ENCODE data around the gene PLPP3.

The PLPP3 gene

DNA sequence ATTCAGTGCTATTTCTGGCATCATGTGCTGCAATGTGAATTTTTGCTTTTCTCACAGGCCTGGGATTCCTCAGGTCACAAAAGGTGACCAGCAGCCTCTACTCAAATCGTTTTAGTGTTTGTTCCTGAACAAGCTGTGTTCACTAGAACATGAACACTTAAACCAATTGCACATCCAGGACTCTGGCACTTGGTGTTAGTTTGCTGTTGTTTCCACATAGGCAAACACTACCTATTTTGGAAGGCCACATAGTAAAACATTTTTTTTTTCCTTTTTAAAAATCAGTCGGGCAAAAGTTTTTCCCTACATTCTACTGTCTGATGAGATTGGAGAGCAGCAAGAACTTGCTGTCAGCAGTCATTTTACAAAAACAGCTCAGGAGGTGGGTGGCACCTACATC, 83.2 kb downstream of the PLPP3 start:
- no peak for DNase-seq (ENCODE audit: low read depth)

DNA sequence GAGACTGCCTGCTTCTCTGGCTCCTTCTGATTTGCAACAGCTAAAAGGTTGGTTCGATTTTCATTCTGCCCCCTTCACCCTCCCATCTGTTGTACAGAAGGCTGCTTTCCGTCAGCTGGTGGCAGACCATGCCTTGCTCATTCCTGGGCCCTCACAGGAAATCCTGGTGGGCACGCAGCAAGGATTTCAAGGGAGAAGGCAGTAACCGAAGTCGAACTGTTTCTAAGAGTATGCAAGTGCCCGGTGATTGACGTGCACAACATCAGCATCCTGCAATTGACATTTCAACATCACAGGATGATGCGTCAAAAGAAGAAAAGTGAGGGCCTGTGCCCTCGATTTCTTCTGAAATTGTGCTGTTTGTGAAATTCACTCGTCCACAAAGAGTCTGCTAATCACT, 83.8 kb downstream of the PLPP3 start:
- no peak for DNase-seq (ENCODE audit: low read depth)

DNA sequence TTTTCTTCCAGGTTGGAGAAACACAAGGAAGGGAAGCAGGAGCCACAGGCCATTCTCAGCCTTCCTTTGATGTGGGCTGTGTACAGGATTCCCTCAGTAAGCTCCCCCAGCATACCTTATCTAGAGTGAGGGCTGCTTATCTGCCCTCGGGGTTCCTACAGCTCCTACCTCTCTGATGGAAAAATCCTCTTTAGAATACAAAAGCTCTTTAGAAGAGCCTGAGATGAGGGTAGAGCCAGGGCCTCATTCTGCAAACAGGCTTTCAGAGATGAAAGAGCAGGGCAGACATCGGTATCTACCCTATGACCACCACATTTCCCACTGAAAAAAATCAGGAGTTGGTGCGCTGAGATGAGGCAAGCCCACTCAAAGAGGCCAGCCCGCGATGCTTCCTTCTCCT, 85.1 kb downstream of the PLPP3 start:
- DNase-seq (ENCODE audit: low read depth), result no peak

DNA sequence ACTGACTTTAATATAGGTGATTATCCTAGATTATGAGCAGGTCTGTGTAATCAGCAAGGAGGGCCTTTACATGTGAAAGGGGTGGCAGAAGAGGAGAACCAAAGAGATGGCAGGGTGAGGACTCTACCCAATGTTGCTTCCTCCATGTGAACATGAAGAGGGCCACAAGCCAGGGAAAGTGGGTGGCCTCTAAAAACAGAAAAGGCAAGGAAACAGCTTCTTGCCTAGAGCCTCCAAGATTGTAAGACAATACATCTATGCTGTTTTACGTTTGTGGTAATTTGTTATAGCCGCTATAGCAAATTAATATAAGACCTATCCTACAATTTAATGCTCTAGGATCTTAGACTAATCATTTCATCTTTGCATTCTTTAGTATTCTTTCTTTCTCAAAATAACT, 85.5 kb downstream of the PLPP3 start:
- DNase-seq (ENCODE audit: low read depth), result no peak

DNA sequence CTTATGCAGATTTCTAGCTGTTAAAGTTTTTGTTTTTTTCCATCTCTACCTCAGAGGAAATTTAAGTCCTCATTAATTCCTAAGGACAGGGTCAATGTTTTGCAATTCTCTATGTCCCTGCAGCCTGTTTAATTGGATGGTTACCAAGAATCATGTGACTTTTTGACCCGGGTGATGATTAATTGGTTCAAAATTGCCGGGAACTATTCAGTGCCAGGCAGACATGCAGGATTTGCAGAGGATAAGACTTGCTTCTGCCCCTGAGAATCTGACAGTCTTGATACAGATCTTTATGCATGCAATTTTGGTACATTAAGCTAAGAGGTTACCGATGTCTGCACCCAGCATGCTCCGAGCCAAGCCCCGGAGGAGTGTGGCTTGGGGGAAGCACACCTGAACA, 87.9 kb downstream of the PLPP3 start:
- no peak for DNase-seq (ENCODE audit: low read depth)

DNA sequence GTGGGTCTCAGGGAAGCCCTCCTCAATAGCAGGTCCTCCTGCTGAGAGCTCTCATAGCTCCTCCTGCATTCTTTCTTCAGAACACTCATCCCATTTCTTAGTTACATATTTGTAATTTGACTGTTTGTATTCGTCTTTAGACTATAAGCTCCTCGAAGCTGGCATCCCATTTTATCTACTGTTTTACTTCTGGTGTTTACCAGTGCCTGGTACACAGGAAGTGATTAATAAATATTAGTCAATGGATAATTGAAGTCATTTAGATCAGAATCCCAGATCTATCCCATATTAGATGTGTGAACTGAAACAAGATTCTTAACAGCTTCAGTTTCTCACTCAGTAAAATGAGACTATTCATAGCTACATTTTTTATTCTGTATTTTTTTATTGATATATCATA, 88.7 kb downstream of the PLPP3 start:
- no peak for DNase-seq (ENCODE audit: low read depth)

DNA sequence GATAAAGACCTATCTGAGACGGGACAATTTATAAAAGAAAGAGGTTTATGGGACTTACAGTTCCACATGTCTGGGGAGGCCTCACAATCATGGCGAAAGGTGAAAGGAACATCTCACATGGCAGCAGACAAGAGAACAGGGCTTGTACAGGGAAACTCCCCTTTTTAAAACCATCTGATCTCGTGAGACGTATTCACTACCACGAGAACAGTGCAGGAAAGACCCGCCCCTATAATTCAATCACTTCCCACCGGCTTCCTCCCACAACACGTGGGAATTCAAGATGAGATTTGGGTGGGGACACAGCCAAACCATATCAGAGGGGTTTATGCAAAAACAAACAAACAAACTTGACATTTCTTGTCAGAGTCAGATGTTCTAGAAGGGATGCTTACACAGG, 89.7 kb downstream of the PLPP3 start:
- DNase-seq (ENCODE audit: low read depth), result no peak

DNA sequence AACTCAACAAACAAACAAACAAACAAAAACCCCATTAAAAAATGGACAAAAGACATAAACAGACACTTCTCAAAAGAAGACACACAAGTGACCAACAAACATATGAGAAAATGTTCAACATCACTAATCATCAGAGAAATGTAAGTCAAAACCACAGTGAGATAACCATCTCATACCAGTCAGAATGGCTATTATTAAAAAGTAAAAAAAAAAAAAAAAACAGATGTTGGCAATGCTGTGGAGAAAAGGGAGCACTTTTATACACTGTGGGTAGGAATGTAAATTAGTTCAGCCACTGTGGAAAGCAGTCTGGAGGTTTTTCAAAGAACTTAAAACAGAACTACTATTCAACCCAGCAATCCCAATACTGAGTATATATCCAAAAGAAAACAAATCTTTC, 94.7 kb downstream of the PLPP3 start:
- DNase-seq (ENCODE audit: low read depth), result no peak

DNA sequence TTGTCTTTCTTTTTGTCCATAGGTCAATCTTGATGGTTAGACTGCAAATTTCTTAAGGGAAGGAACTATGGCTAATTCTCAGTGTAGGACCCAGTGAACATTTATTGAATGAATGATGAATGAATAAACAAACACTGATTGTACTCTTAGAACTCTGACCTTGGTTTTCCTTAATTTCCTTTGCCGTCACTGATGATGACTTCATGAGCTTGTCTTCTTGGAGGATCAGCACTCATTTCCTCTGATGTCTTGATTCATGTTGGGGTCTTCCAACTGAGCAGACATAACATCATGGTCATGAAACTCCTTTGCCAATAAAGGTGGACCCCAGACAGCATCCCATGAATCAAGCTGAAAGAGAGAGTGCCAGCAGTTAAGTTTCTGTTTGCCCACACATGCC, 96.3 kb downstream of the PLPP3 start:
- no peak for DNase-seq (ENCODE audit: low read depth)

DNA sequence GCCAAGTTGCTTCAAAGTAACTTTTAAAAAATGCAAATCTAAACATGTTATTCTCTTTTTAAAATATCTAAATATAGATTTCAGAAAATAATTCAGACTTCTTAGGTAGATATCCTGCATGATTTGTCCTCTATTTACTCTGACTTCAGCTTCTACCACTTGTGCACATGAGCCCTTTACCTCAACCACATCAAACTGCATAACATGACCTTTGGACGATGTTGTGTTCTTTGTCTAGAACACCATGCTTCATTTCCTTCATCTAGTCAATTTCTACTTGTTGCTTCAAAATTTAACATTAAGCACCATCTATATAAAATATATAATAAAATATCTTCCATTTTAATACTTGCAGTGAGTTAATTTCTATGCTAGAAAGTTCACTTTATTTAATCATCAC, 96.9 kb downstream of the PLPP3 start:
- DNase-seq (ENCODE audit: low read depth), result no peak

DNA sequence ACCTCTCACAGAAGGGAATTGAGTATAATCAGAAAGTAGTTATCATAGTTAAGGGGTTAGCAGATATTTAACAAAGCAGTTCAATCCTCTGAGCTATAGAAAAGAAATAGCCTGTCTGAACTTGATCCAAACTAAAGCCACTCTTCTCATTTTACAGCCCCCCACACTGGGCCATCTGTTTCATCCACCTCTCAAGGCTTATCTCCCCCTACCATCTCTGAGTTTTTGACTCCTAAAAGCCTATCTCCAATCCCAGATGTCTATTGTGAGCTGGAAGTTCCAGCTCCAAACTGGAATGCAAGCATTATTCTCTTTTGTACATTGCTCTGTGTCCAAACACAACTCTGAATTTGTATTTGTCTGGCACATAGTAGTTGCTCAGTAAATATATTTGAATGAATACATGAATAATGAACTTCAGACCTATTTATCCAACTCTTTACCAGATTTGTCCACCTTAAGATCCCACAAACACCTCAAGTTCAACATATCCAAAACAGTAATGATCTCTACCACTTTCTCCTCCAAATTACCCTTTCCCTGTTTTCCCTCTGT, 98.1 kb downstream of the PLPP3 start:
- DNase-seq (ENCODE audit: low read depth), result no peak

DNA sequence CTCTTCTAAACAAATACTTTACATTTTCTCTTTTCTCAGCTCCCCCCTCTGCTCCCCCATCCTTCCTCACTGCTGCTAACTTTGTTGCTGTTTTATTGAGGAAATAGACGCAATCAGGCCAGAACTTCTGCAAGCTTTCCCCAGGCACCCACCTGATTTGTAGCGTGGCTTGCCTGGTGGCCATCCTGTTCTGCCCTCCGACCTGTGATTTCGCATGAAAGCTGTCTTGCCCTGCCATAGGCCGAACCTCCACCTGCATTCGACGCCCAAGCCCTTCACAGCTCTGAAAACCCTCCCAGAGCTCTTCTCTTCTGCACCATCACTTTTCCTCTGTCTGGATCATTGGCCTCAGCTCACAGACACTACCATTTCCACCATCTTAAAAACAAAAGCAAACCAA, 100.6 kb downstream of the PLPP3 start:
- DNase-seq (ENCODE audit: low read depth), result no peak

DNA sequence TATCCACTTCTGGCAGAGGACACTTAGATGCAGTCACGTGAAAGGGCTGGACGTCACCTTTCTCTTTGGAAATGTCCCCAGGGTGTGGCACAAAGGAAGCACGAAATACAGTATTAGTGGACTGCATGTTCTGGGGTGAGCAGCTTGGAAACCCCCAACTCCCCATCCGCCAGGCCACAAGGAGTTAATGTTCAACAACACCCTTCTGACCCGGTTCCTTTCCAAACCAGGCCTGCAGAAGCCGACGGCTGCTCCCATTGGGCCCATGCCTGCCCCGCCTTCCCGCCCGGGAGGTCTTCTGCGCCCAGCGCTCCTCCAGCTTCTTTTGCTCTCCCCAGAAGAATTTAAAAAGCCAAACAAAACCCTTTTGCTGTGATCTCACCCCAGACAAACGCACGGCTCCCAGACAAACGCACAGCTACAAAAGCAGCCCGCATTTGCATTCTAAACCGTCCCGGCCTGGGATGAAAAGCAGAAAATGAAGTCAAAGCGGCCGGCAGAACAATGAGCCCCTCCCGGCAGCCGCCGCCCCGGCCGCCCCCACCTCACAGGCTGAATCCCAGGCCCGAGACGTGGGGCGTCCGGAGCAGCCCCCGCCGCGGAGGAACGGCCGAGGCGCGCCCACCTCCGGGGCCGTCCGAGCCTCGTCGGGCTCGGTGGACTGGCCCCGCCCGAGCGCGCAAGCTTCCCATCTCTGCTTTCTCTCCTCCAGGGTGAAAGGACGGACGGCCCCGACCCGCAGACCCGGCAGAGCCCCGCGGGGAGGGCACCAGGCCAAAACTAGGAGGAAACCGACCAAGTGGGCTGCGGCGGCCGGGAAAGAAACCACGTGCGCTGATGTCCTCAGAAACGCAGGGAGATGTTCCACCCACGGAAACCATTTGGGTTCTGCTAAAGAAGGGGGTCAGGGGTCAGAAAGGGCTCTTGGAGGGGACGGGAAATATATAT, 101.9 kb downstream of the PLPP3 start:
- no peak for DNase-seq (ENCODE audit: low read depth)

DNA sequence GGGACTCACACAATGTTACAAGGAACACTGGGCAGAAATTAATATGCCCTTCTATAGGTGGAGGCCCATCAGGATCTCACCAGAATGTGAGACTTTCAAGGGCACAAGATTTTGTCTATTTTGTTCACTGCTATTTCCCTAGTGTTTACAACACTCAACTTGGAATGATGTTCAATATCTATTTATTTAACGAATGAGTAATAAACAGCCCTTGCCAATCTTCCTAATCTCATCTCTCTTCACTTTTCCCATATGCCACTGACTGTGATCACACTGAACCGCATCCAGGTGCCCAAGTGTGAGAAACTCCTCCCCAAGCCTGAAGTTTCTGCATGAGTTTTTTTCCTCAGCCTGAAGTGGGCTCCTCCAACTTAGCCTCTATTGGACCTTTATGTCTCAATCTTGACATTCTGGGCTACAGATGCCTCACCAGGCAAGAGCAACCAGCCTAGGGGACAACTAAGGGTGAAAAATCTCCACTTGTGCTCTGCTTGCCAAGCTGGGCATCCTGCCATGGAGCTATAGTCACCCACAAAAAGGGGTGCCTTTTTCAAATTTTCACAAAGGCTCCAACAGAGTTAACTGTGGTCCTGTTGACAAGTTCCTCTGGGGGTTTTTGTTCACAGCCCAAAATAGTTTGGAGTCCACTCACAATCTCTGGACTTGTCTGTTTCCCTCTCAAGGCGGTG, 105.6 kb downstream of the PLPP3 start:
- DNase-seq (ENCODE audit: low read depth), result no peak

DNA sequence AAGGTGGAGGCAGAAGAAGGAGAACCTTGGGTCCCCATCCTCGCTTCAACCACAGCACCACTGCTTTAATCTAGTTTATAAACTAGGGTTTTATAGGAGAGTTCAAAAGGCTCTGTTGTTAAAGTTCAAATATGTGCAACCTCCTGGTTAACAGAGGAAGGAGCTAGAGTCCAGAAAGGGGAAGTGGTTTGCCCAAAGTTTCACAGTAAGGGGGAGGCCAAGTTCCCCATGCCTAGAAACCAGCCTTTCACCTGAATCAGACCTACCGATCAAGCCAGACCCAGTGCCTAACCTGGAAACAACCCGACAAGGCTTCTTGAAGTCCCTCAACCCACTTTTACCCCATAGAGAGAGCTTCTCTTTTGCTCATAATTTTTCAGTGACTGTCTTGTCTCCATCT, 106.5 kb downstream of the PLPP3 start:
- no peak for DNase-seq (ENCODE audit: low read depth)

DNA sequence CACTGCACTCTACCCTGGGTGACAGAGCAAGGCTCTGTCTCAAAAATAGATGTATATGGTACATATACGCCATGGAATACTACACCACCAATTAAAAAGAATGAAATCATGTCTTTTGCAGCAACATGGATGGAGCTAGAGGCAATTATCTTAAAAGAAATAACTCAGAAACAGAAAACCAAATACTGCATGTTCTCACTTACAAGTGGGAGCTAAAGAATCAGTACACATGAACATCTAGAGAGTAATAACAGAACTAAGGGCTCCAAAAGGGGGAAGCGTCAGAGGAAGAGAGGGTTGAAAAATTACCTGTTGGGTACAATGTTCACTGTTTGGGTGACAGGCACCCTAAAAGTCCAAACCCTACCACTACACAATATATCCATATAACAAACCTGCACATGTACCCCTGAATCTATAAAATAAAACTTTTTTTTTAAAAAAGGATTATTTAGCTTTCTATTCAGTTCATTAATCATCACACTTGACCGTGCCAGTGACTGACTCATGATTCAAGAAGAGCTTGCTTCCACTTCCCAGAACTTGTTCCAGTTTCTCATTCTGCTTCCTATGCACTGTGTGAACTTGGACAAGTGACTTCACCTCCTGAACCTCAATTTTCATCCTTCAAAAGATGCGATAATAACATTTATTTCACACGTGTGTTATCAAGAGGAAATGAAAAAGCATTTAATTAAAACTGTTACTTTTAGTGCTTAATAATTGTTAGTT, 109.6 kb downstream of the PLPP3 start:
- no peak for DNase-seq (ENCODE audit: low read depth)

DNA sequence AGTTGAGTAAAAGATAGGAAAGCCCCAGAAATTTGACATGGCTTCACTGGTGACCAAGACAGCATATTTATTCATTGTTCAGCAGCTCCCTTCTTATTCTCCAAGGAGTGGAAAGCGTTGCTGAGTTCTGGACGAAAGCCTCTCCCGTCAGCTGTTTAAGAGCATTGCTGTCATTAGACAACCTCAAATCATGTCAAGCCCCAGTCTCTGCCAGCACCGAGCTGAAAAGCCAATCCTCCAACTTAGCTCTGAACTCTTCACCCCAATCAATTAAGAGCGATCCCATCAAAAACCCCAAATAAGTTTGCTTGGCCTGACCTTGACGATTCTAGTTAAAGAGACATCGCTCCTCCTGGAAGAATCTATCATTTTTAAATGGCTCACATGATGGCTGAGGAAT, 110.8 kb downstream of the PLPP3 start:
- no peak for DNase-seq (ENCODE audit: low read depth)

DNA sequence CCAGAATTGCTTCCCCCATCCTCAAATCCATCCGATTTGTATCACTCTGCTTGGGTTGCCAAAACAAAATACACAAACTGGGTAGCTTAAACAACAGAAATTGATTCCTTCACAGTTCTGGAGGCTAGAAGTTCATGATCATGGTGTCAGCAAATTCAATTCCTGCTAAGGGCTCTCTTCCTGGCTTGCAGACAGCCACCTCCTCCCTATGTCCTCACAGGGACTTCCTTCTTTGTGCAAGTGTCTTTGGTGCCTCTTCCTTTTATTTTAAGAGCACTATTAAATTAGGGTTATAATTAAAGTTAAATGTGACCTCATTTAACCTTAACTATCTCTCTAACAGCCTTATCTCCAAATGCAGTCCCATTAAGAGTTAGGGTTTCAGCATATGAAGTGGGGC, 112.8 kb downstream of the PLPP3 start:
- DNase-seq (ENCODE audit: low read depth), result no peak

DNA sequence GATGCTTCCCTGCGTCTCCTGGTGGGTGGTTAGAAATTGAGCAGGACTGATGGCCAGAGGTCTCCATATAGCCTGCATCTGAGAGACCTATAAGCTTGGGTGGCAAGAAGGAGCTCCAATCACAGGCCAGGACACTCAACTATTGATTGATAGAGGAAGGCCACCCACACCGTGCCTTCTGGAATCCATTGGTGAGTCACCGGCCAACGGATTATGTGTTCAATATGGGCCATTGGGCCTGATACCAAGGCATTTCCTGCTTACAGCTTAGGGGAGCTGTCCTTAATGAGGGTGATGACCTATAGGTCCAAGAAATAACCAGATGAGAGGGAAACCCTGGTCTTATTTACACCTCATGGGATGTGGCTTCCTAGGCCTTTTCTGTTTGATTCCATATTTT, 115.1 kb downstream of the PLPP3 start:
- DNase-seq (ENCODE audit: low read depth), result no peak

DNA sequence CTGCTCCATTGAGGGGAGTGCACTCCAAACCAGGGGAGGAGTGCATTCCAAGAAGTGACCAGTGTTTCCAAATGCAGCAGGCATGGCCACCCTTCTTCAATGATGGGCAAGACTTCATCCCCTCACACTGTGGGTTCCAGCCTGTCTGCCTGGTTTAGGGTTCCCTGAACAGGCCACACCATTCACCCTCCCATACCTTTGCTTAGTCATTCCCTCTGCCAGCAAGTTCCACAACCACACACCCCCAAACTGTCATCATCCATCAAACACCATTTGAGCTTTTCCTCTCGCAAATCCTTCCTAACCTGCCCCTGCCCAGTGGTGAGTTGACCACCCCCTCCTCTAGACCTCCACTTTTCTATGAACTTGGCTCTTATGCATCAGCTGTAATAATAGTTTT, 116.0 kb downstream of the PLPP3 start:
- DNase-seq (ENCODE audit: low read depth), result no peak

DNA sequence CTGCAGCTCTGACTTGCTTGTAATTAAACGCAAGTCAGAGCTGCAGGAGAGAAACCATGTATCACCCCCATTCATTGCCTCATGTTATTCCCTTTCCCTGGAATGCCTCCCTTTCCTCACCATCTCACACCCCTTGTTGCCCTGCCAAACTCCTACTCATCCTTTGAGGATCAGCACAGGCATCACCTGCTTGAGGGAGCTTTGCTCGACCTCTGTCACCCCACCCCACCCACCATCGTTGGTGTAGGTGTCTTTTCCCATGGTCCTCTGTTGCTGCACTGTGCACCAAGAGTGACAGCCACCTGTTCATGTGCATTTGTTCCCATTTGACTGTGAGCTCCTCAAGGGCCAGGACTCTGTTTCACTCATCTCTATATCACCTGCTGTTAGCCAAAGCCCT, 117.2 kb downstream of the PLPP3 start:
- DNase-seq (ENCODE audit: low read depth), result no peak

Data from stimulated activated CD8-positive, alpha-beta memory T cell treated with anti-CD3 and anti-CD28 coated beads, Interleukin-7, amount 100 ng/mL, for 24 hours (primary cell).